Measurements from ENCODE around the gene PDRG1. TPM values are rescaled to one million over a fixed set of nuclear protein-coding genes. Genes with fewer than 3 reads are reported as not detected.
"Not testable (repeated sequence)": the region's sequence is repeated elsewhere in the genome, so short reads cannot be mapped to it uniquely, and the experiment has no call there.

The PDRG1 gene
- total RNA-seq, 3 donors from 2014 or later = 25.5 to 26.5 (median 26.0) TPM

- no peak for ATAC-seq
- no peaks in the 10 kb centered on the region for H3K36me3 Mint-ChIP-seq (ENCODE audit: insufficient read depth)
- H3K4me3 Mint-ChIP-seq = no peak overlapping the region
- no peak for DNase-seq
- no peaks in the 10 kb centered on the region for H3K9me3 Mint-ChIP-seq
- no peaks in the 10 kb centered on the region for H3K4me1 Mint-ChIP-seq (ENCODE audit: low read depth)
- peaks cover 20% of the 10 kb centered on the region for H3K27me3 Mint-ChIP-seq (ENCODE audit: low read depth)
These were observed 26.2 kb downstream of the PDRG1 start for GRCh38 chr20:31925631-31926030.

GRCh38 chr20:31924561-31924960 lies 27.3 kb downstream of the PDRG1 start:
- ATAC-seq (no peak), DNase-seq (no peak)
- H3K4me3 Mint-ChIP-seq = no peak overlapping the region
- no peaks in the 10 kb centered on the region for H3K36me3 Mint-ChIP-seq (ENCODE audit: insufficient read depth)
- H3K27me3 Mint-ChIP-seq (ENCODE audit: low read depth) = peaks cover 28% of the 10 kb centered on the region
- no peaks in the 10 kb centered on the region for H3K9me3 Mint-ChIP-seq
- H3K4me1 Mint-ChIP-seq (ENCODE audit: low read depth) = no peaks in the 10 kb centered on the region

GRCh38 chr20:31923388-31924331 lies 28.2 kb downstream of the PDRG1 start:
- peaks cover 37% of the 10 kb centered on the region for H3K27me3 Mint-ChIP-seq (ENCODE audit: low read depth)
- H3K4me3 Mint-ChIP-seq = no peak overlapping the region

GRCh38 chr20:31922588-31922987 lies 29.3 kb downstream of the PDRG1 start:
- no peaks in the 10 kb centered on the region for H3K4me1 Mint-ChIP-seq (ENCODE audit: low read depth)
- DNase-seq = no peak
- ATAC-seq = no peak
- H3K9me3 Mint-ChIP-seq = no peaks in the 10 kb centered on the region
- H3K36me3 Mint-ChIP-seq (ENCODE audit: insufficient read depth) = no peaks in the 10 kb centered on the region
- peaks cover 38% of the 10 kb centered on the region for H3K27me3 Mint-ChIP-seq (ENCODE audit: low read depth)
- no peak overlapping the region for H3K4me3 Mint-ChIP-seq

More at GRCh38 chr20:31923388-31924331, 28.2 kb downstream of the PDRG1 start:
- DNase-seq (no peak), ATAC-seq (no peak)
- Mint-ChIP-seq H3K9me3 (no peaks in the 10 kb centered on the region), H3K36me3 (ENCODE audit: insufficient read depth) (no peaks in the 10 kb centered on the region), H3K4me1 (ENCODE audit: low read depth) (no peaks in the 10 kb centered on the region)

- Mint-ChIP-seq H3K36me3 (ENCODE audit: insufficient read depth) (no peaks in the 10 kb centered on the region), H3K27me3 (ENCODE audit: low read depth) (peaks cover 38% of the 10 kb centered on the region), H3K9me3 (no peaks in the 10 kb centered on the region), H3K4me1 (ENCODE audit: low read depth) (no peaks in the 10 kb centered on the region), H3K4me3 (no peak overlapping the region)
- no peak for ATAC-seq
- no peak for DNase-seq
These were observed 29.7 kb downstream of the PDRG1 start for GRCh38 chr20:31922181-31922580.

- not testable (repeated sequence) for H3K36me3 Mint-ChIP-seq (ENCODE audit: insufficient read depth); H3K4me3 Mint-ChIP-seq; DNase-seq; H3K4me1 Mint-ChIP-seq (ENCODE audit: low read depth); H3K9me3 Mint-ChIP-seq; ATAC-seq
- H3K27me3 Mint-ChIP-seq (ENCODE audit: low read depth) = peaks cover 38% of the 10 kb centered on the region
These were observed 30.4 kb downstream of the PDRG1 start for GRCh38 chr20:31921480-31921879.

GRCh38 chr20:31920275-31920855 lies 31.5 kb downstream of the PDRG1 start:
- ATAC-seq (no peak), DNase-seq (no peak)
- H3K4me1 Mint-ChIP-seq (ENCODE audit: low read depth) = no peaks in the 10 kb centered on the region
- no peak overlapping the region for H3K4me3 Mint-ChIP-seq
- H3K9me3 Mint-ChIP-seq = no peaks in the 10 kb centered on the region
- peaks cover 38% of the 10 kb centered on the region for H3K27me3 Mint-ChIP-seq (ENCODE audit: low read depth)
- no peaks in the 10 kb centered on the region for H3K36me3 Mint-ChIP-seq (ENCODE audit: insufficient read depth)

GRCh38 chr20:31919410-31920155 lies 32.3 kb downstream of the PDRG1 start:
- Mint-ChIP-seq H3K27me3 (ENCODE audit: low read depth) (peaks cover 36% of the 10 kb centered on the region), H3K4me1 (ENCODE audit: low read depth) (no peaks in the 10 kb centered on the region), H3K9me3 (no peaks in the 10 kb centered on the region)

GRCh38 chr20:31918466-31919105 lies 33.3 kb downstream of the PDRG1 start:
- Mint-ChIP-seq H3K4me3 (no peak overlapping the region), H3K4me1 (ENCODE audit: low read depth) (no peaks in the 10 kb centered on the region), H3K27me3 (ENCODE audit: low read depth) (peaks cover 29% of the 10 kb centered on the region), H3K36me3 (ENCODE audit: insufficient read depth) (no peaks in the 10 kb centered on the region), H3K9me3 (no peaks in the 10 kb centered on the region)
- ATAC-seq (no peak), DNase-seq (no peak)

More at GRCh38 chr20:31919410-31920155, 32.3 kb downstream of the PDRG1 start:
- DNase-seq (no peak), ATAC-seq (no peak)
- no peaks in the 10 kb centered on the region for H3K36me3 Mint-ChIP-seq (ENCODE audit: insufficient read depth)
- no peak overlapping the region for H3K4me3 Mint-ChIP-seq

- not testable (repeated sequence) for DNase-seq; ATAC-seq; H3K36me3 Mint-ChIP-seq (ENCODE audit: insufficient read depth); H3K4me3 Mint-ChIP-seq; H3K4me1 Mint-ChIP-seq (ENCODE audit: low read depth); H3K9me3 Mint-ChIP-seq
- peaks cover 29% of the 10 kb centered on the region for H3K27me3 Mint-ChIP-seq (ENCODE audit: low read depth)
These were observed 33.9 kb downstream of the PDRG1 start for GRCh38 chr20:31917962-31918412.

- DNase-seq = no peak
- H3K27me3 Mint-ChIP-seq (ENCODE audit: low read depth) = peaks cover 25% of the 10 kb centered on the region
- H3K4me3 Mint-ChIP-seq = no peak overlapping the region
- no peak for ATAC-seq
- H3K36me3 Mint-ChIP-seq (ENCODE audit: insufficient read depth) = no peaks in the 10 kb centered on the region
- no peaks in the 10 kb centered on the region for H3K4me1 Mint-ChIP-seq (ENCODE audit: low read depth)
- H3K9me3 Mint-ChIP-seq = no peaks in the 10 kb centered on the region
These were observed 35.1 kb downstream of the PDRG1 start for GRCh38 chr20:31916708-31917107.

- Mint-ChIP-seq H3K4me1 (ENCODE audit: low read depth) (no peaks in the 10 kb centered on the region), H3K36me3 (ENCODE audit: insufficient read depth) (no peaks in the 10 kb centered on the region), H3K27me3 (ENCODE audit: low read depth) (peaks cover 20% of the 10 kb centered on the region), H3K9me3 (no peaks in the 10 kb centered on the region), H3K4me3 (no peak overlapping the region)
- DNase-seq (no peak), ATAC-seq (no peak)
These were observed 36.2 kb downstream of the PDRG1 start for GRCh38 chr20:31915491-31916280.

GRCh38 chr20:31914170-31914569 lies 37.7 kb downstream of the PDRG1 start:
- Mint-ChIP-seq H3K36me3 (ENCODE audit: insufficient read depth) (no peaks in the 10 kb centered on the region), H3K9me3 (no peaks in the 10 kb centered on the region), H3K27me3 (ENCODE audit: low read depth) (peaks cover 6% of the 10 kb centered on the region), H3K4me1 (ENCODE audit: low read depth) (no peaks in the 10 kb centered on the region), H3K4me3 (no peak overlapping the region)
- no peak for ATAC-seq
- DNase-seq = no peak

Data from activated T-cell treated with anti-CD3 and anti-CD28 coated beads, Interleukin-2, amount 50 U/mL, for 4 hours (primary cell).